K562 (cell line): Measurements from ENCODE around the gene FMO1. TPM values are rescaled to one million over a fixed set of nuclear protein-coding genes. Genes with fewer than 3 reads are reported as not detected.

Experiments
- ATAC-seq: fragments of 200-7000 bp; cut with Tn5 transposase; 3 replicates; pipeline ENCODE4 v1.9.1; 2020; ENCODE audit warnings: moderate library complexity
- BruUV-seq: library from RNA; stranded (reverse); fragments of 400-500 nt; replicated peaks from 2 replicates; lab custom pipeline; 2021; lab: Mats Ljungman, UMichigan
- CTCF ChIA-PET: fragments of 300-600 bp; formaldehyde crosslinking; extraction: SDS; loops from one replicate; lab custom pipeline; 2021; ENCODE audit warnings: low intra/inter-chr PET ratio; lab: Yijun Ruan, JAX
- POLR2A ChIA-PET: fragments of 300-600, 350-650 bp; sonication (Branson Sonifier 250); formaldehyde crosslinking; extraction: SDS; loops from one replicate; lab custom pipeline; 2021; ENCODE audit warnings: antibody characterized with exemption, inconsistent platforms; lab: Yijun Ruan, JAX
- DNase-seq, 4 experiments: peaks; one replicate each; pipeline versions ENCODE4 v3.0.0 to v3.0.0-alpha.2; 2011 to 2018; ENCODE audit warnings: low spot score in 3 of 4, mixed read lengths in 3 of 4; ENCODE audit errors: extremely low read depth in 1 of 4
- FAIRE-seq: peaks from 2 replicates; lab custom pipeline; 2011; peaks lifted over from hg19 to GRCh38; lab: Jason Lieb, UNC
- H2AFZ ChIP-seq: 2 replicates; pipeline ENCODE4 v1.6.0; 2011; ENCODE audit warnings: low read depth, low read length, control low read depth, inconsistent platforms
- H3K27ac ChIP-seq: fragments of 200-600 bp; 3 replicates; pipeline ENCODE4 v1.8.0; 2011; ENCODE audit warnings: low read depth, mild to moderate bottlenecking, control low read depth, inconsistent platforms, low read length, moderate library complexity, mixed read lengths; ENCODE audit errors: extremely low read depth
- H3K27me3 ChIP-seq, 2 experiments: fragments of 300-600 bp in 1 of 2; 2 replicates in 1 of 2; 3 replicates in 1 of 2; pipeline versions ENCODE4 v1.6.0 to v1.8.0; 2011; ENCODE audit warnings: inconsistent platforms in 2 of 2, low read length in 2 of 2, mild to moderate bottlenecking in 1 of 2, mixed read lengths in 1 of 2, moderate library complexity in 1 of 2; ENCODE audit not compliant: control insufficient read depth in 2 of 2, insufficient read depth in 2 of 2
- H3K36me3 ChIP-seq: fragments of 300-600 bp; 3 replicates; pipeline ENCODE4 v1.8.0; 2011; ENCODE audit warnings: mild to moderate bottlenecking, low read length, inconsistent platforms; ENCODE audit not compliant: control insufficient read depth, insufficient read depth
- H3K4me1 ChIP-seq, 2 experiments: fragments of 200-600 bp in 1 of 2; replicated peaks in 1 of 2; 2 replicates in 1 of 2; 3 replicates in 1 of 2; pipeline versions ENCODE4 v1.5.1 to v1.8.0; 2011; ENCODE audit warnings: inconsistent platforms in 2 of 2, low read length in 2 of 2, mild to moderate bottlenecking in 1 of 2, mixed read lengths in 1 of 2, moderate library complexity in 1 of 2; ENCODE audit not compliant: control insufficient read depth in 2 of 2, insufficient read depth in 2 of 2
- H3K4me2 ChIP-seq: 2 replicates; pipeline ENCODE4 v1.6.1; 2011; ENCODE audit warnings: low read length, control low read depth, inconsistent platforms, mixed read lengths; ENCODE audit not compliant: insufficient read depth
- H3K4me3 ChIP-seq: fragments of 200-600 bp; sonication (generic), shearing (Covaris generic); 2 replicates; pipeline ENCODE4 v1.5.1; 2016; ENCODE audit warnings: control low read depth, inconsistent platforms
- H3K79me2 ChIP-seq: fragments of 200-600 bp; 3 replicates; pipeline ENCODE4 v1.8.0; 2011; ENCODE audit warnings: low read length, inconsistent platforms; ENCODE audit not compliant: control insufficient read depth, insufficient read depth
- H3K9ac ChIP-seq, 2 experiments: 2 replicates each; pipeline versions ENCODE4 v1.6.0 to v1.6.1; 2011; ENCODE audit warnings: low read depth in 2 of 2, low read length in 2 of 2, control low read depth in 1 of 2, inconsistent platforms in 1 of 2, mild to moderate bottlenecking in 1 of 2, mixed read lengths in 1 of 2; ENCODE audit not compliant: insufficient read depth in 1 of 2
- H3K9me1 ChIP-seq: one replicate; pipeline ENCODE4 v1.6.0; 2011; ENCODE audit warnings: inconsistent platforms, mild to moderate bottlenecking, low read length, moderate library complexity; ENCODE audit not compliant: control insufficient read depth, insufficient read depth
- H3K9me3 ChIP-seq: replicated peaks from 2 replicates; pipeline ENCODE4 v1.5.1; 2011; ENCODE audit warnings: low read depth, low read length, inconsistent platforms; ENCODE audit not compliant: control insufficient read depth, insufficient read depth
- H4K20me1 ChIP-seq: replicated peaks from 2 replicates; pipeline ENCODE4 v1.6.1; 2011; ENCODE audit warnings: low read length, inconsistent platforms, mixed read lengths; ENCODE audit not compliant: control insufficient read depth, insufficient read depth
- BRF1 ChIP-seq: IDR thresholded peaks from 3 replicates; pipeline ENCODE4 v1.6.1; 2011; ENCODE audit warnings: borderline replicate concordance, mild to moderate bottlenecking; ENCODE audit not compliant: insufficient read length; ENCODE audit errors: extremely low read depth
- CREB1 ChIP-seq, 2 experiments: sonication (generic) in 1 of 2; formaldehyde crosslinking in 1 of 2; IDR thresholded peaks; 2 replicates each; pipeline versions ENCODE4 v1.6.1 to v1.8.0; 2012 to 2022; ENCODE audit warnings: inconsistent platforms in 1 of 2, mild to moderate bottlenecking in 1 of 2, missing genetic modification reagents in 1 of 2, moderate library complexity in 1 of 2
- FOSL1 ChIP-seq: fragments of 200-800 bp; sonication (Bioruptor generic); conservative IDR thresholded peaks from 2 replicates; pipeline ENCODE4 v1.6.1; 2016; ENCODE audit warnings: missing genetic modification characterization, missing compliant biosample characterization
- FOXA3 ChIP-seq, 2 experiments: fragments of 450-650 bp in 1 of 2; sonication (generic) in 1 of 2; formaldehyde crosslinking; IDR thresholded peaks in 1 of 2; conservative IDR thresholded peaks in 1 of 2; 2 replicates each; pipeline versions ENCODE4 v1.4.0 to v1.8.0; 2020 to 2022; ENCODE audit warnings: mild to moderate bottlenecking in 2 of 2, missing genetic modification reagents in 1 of 2
- HDAC6 ChIP-seq: IDR thresholded peaks from 2 replicates; pipeline ENCODE4 v1.6.1; 2012; ENCODE audit warnings: low read depth, mild to moderate bottlenecking, control low read depth, inconsistent platforms, low read length, moderate library complexity
- NONO ChIP-seq, 2 experiments: fragments of 200-400 bp in 1 of 2; fragments of 450-650 bp in 1 of 2; formaldehyde crosslinking in 1 of 2; IDR thresholded peaks; 2 replicates each; pipeline ENCODE4 v1.6.1; 2017; ENCODE audit warnings: low read depth in 2 of 2, mild to moderate bottlenecking in 2 of 2, moderate library complexity in 2 of 2, low read length in 1 of 2
- PCBP1 ChIP-seq: fragments of 200-400 bp; formaldehyde crosslinking; IDR thresholded peaks from 2 replicates; pipeline ENCODE4 v1.6.1; 2018; ENCODE audit warnings: mild to moderate bottlenecking, low read depth, low read length; ENCODE audit not compliant: poor library complexity, severe bottlenecking
- POLR2G ChIP-seq: fragments of 200-400 bp; formaldehyde crosslinking; IDR thresholded peaks from 2 replicates; pipeline ENCODE4 v1.6.1; 2017; ENCODE audit warnings: low read depth, mild to moderate bottlenecking, antibody characterized with exemption, low read length, moderate library complexity
- SIX5 ChIP-seq, 2 experiments: IDR thresholded peaks; 2 replicates each; pipeline ENCODE4 v1.6.1; 2011; ENCODE audit warnings: low read length in 2 of 2, borderline replicate concordance in 1 of 2, low read depth in 1 of 2, mild to moderate bottlenecking in 1 of 2, moderate library complexity in 1 of 2; ENCODE audit not compliant: insufficient read depth in 1 of 2
- TCFL5 ChIP-seq: fragments of 250-450 bp; sonication (Bioruptor Pico); conservative IDR thresholded peaks from 2 replicates; pipeline ENCODE4 v1.6.1; 2021; ENCODE audit warnings: mild to moderate bottlenecking, moderate library complexity, matching md5 sums
- TRIM24 ChIP-seq, 2 experiments: fragments of 450-650 bp; IDR thresholded peaks; 2 replicates each; pipeline ENCODE4 v1.6.1; 2016
- ZNF184 ChIP-seq: sonication (generic); formaldehyde crosslinking; IDR thresholded peaks from 2 replicates; pipeline ENCODE4 v1.5.0; 2020; ENCODE audit warnings: missing genetic modification reagents
- ZNF75A ChIP-seq: fragments of 450-650 bp; formaldehyde crosslinking; IDR thresholded peaks from 2 replicates; pipeline ENCODE4 v1.4.0; 2020; ENCODE audit warnings: mild to moderate bottlenecking
- ZNF766 ChIP-seq: fragments of 200-800 bp; sonication (Bioruptor generic); conservative IDR thresholded peaks from 2 replicates; pipeline ENCODE4 v1.6.1; 2016; ENCODE audit warnings: missing genetic modification characterization, missing compliant biosample characterization
- ZNF77 ChIP-seq: fragments of 250-450 bp; sonication (Bioruptor Pico); IDR thresholded peaks from 2 replicates; pipeline ENCODE4 v1.5.0; 2020
- WGBS: fragments of 100-300 bp; shearing (Covaris generic); methylation state at CpG from one replicate; pipeline ENCODE4 v1.1.6; 2016; ENCODE audit warnings: low coverage, mixed read lengths; ENCODE audit not compliant: insufficient coverage; ENCODE audit errors: missing lambda C conversion rate; 5-methylcytosine and 5-hydroxymethylcytosine counted together
- in situ Hi-C: fragments of 300-500 bp; cut with MboI; formaldehyde crosslinking; loops from 4 replicates; pipeline ENCODE4 v1.15.0; 2018; ENCODE audit warnings: inconsistent platforms, mixed read lengths
- intact Hi-C: fragments of 100-400 bp; cut with micrococcal nuclease; formaldehyde crosslinking; loops from 2 replicates; pipeline ENCODE4 v1.14.2; 2022
- polyA plus RNA-seq, 8 experiments: library from polyadenylated mRNA; depleted of rRNA in 4 of 8; stranded (reverse) in 5 of 8; unstranded in 3 of 8; fragments of >200 nt; fragmentation: Nextera tagmentation in 2 of 8; fragmentation: Illumina TruSeq in 1 of 8; extraction: Ambion mirVana in 2 of 8; extraction: Trizol in 1 of 8; gene quantifications; 2 replicates each; pipeline versions ENCODE4 v1.2.1 to v1.2.3, GENCODE V29; 2011 to 2014; ENCODE audit warnings: inconsistent platforms in 1 of 8, missing spikeins in 1 of 8
- total RNA-seq, 7 experiments: library from RNA; depleted of rRNA in 6 of 7; stranded (reverse); fragments of >200 nt in 6 of 7; fragmentation: Illumina TruSeq in 2 of 7; extraction: Trizol in 2 of 7; gene quantifications; 2 replicates each; pipeline versions ENCODE4 v1.2.1 to v1.2.3, GENCODE V29; 2011 to 2021; ENCODE audit warnings: low replicate concordance in 1 of 7
- TF ChIP-seq, protein P1 (sequence below): sonication (generic); formaldehyde crosslinking; IDR thresholded peaks from 2 replicates; pipeline ENCODE4 v1.8.0; 2022; ENCODE audit warnings: mild to moderate bottlenecking, missing genetic modification reagents, borderline replicate concordance

The FMO1 gene
- total and polyA plus RNA-seq, 9 of the 15 experiments (the other 6 are each of a cell fraction or from before 2014, with no cell fraction given): not detected

DNA sequence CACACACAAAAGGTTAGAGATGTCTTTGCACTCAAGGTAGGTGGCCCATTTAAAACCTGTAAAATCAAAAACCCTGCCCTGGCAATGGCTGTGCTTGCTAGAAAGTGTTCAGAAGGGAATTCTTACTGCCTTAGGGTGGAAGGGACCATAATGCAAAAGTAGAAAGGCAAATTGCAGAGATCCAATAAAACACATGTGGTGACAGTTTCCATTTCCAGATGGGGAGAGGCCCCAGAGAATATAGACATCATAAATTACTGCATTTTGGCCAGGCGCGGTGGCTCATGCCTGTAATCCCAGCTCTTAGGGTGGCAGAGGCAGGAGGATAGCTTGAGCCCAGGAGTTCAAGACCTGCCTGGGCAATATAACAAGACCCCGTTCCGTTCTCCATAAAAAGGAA is 13.0 kb downstream of the FMO1 start:
- intact Hi-C loops (no loop called here), in situ Hi-C loops (no loop called here)
- no peaks in the 10 kb centered on the region for H3K79me2 ChIP-seq
- no peaks in the 10 kb centered on the region for H4K20me1 ChIP-seq
- no peak overlapping the region for H2AFZ ChIP-seq
- no peak overlapping the region for H3K27ac ChIP-seq
- BruUV-seq: no TSS peak
- no peaks in the 10 kb centered on the region for H3K36me3 ChIP-seq
- FAIRE-seq (no peak), ATAC-seq (no peak), DNase-seq (no peak)
- no peaks in the 10 kb centered on the region; a peak in 1 of 5 replicates for H3K4me1 ChIP-seq
- 12% methylated on average over 4 of the region's 4 CpGs for WGBS
- peaks cover 0 to 3% of the 10 kb centered on the region in 2 experiments; a peak in 1 of 5 replicates for H3K27me3 ChIP-seq
- H3K4me2 ChIP-seq: no peak overlapping the region
- no peak overlapping the region for H3K9ac ChIP-seq
- POLR2A ChIA-PET: interaction anchor here (1.0 kb wide), 1 partner anchor 16 kb away, joined by 3 read pairs; no protein-coding TSS in a partner anchor
- CTCF ChIA-PET: no interaction called here
- H3K4me3 ChIP-seq: no peak overlapping the region
- H3K9me3 ChIP-seq: no peaks in the 10 kb centered on the region
- no peaks in the 10 kb centered on the region for H3K9me1 ChIP-seq
- TF ChIP-seq CREB1 (IDR thresholded peaks at IDR 0.05): no peak
- TF ChIP-seq CREB1 (CRISPR knock-in tag; IDR thresholded peaks at IDR 0.05): no peak
- no peak for TF ChIP-seq NONO (IDR thresholded peaks at IDR 0.05; ENCODE audit: low read depth in 2 of 2, low read length in 1 of 2)
- TF ChIP-seq HDAC6: no peak
- no peak for TF ChIP-seq ZNF766 (CRISPR knock-in tag)
- TF ChIP-seq ZNF184 (CRISPR knock-in tag): no peak
- no peak for TF ChIP-seq FOXA3 (CRISPR knock-in tag; conservative IDR thresholded peaks at IDR 0.05 in 1 of 2, IDR thresholded peaks at IDR 0.05 in 1 of 2)
- TF ChIP-seq ZNF75A (CRISPR knock-in tag): no peak
- TF ChIP-seq TRIM24 (IDR thresholded peaks at IDR 0.05): no peak
- no peak for TF ChIP-seq POLR2G
- TF ChIP-seq ZNF77 (CRISPR knock-in tag): no peak
- TF ChIP-seq FOSL1 (tag): no peak
- TF ChIP-seq TCFL5 (CRISPR knock-in tag): no peak
- TF ChIP-seq, protein P1, sequence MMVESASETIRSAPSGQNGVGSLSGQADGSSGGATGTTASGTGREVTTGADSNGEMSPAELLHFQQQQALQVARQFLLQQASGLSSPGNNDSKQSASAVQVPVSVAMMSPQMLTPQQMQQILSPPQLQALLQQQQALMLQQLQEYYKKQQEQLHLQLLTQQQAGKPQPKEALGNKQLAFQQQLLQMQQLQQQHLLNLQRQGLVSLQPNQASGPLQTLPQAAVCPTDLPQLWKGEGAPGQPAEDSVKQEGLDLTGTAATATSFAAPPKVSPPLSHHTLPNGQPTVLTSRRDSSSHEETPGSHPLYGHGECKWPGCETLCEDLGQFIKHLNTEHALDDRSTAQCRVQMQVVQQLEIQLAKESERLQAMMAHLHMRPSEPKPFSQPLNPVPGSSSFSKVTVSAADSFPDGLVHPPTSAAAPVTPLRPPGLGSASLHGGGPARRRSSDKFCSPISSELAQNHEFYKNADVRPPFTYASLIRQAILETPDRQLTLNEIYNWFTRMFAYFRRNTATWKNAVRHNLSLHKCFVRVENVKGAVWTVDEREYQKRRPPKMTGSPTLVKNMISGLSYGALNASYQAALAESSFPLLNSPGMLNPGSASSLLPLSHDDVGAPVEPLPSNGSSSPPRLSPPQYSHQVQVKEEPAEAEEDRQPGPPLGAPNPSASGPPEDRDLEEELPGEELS: no peak
- TF ChIP-seq BRF1: no peak
- TF ChIP-seq SIX5 (IDR thresholded peaks at IDR 0.05; ENCODE audit: borderline replicate concordance in 1 of 2, insufficient read depth in 1 of 2, low read depth in 1 of 2, low read length in 2 of 2): no peak
- no peak for TF ChIP-seq PCBP1
